Activated naive CD4-positive, alpha-beta T cell treated with Interleukin-2 at 50 U/mL for 16 hours (primary cell): ENCODE measurements around the gene MTPN.

Experiments
- DNase-seq: peaks from one replicate; pipeline ENCODE4 v3.0.0-alpha.2; 2020

Gene MTPN

DNA sequence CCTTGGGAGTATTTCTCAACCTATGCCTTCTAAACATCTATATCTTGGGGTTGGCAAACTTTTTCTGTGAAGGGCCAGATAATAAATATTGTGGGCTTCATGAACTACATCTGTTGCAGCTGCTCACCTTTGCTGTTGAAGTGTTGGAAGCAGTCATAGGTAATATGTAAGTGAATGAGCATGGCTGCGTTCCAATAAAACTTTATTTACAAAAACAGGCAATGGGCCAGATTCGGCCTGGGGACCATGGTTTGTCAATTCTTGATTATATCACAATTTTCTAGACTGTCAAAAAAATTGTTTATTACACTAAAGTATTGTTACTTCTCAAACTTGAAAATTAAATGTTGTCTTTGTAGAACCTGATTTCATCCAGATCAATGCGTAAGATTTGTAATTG, 54.9 kb downstream of the MTPN start:
- DNase-seq, result no peak

DNA sequence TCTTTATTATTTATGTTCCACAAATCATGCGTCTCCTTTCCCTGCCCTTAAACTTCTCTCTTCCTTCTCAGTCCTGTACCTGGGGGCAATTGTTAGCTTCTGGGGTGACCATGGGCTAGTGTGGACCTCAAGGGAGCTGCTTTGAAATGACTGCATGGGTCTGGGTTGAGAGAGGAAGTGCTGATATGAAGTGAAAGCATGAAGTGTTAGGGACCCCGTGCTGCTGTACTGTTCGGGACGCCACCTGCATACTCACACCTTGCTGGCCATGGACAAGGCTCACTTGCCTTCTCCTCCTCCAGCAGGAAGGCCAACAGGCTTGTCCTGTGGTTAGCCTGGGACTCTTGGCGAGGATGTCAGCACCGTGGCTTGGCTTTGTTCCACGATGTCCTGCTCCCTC, 56.7 kb downstream of the MTPN start:
- no peak for DNase-seq

DNA sequence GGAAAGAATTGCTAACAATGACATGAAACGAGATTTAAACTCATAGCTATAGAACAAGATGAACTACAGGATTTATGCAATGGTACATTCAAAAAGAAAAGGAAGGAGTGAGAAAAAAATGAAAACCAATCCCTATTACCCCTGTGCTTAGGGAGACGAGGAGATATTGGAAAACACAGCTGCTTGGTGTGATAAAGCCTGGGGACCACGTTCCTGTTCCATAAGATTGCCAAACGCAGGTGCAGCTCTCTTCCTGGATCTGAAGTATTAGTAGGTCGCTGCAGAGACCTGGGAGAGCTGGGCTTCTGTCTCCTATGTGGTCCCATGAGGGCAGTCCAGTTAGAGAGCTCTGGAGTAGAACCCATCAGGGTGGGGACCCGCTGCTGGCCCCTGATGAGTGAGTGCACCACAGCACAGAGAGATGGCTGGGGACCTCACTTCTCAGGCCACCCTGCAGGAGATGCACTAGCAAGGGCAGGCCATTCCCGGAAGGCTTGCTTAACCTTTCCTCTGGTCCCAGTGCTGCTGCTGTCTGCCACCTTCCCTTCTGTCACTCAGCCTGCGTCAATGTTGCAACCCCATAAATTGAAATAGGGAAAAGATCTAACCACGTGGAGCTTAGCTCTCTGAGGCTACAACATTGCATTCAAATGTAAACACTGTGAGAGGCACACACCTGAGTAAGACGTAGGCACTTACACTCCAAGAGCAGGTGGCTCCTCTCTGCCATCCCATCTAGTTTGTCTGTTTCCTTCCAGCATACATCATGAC, 57.9 kb downstream of the MTPN start:
- no peak for DNase-seq

DNA sequence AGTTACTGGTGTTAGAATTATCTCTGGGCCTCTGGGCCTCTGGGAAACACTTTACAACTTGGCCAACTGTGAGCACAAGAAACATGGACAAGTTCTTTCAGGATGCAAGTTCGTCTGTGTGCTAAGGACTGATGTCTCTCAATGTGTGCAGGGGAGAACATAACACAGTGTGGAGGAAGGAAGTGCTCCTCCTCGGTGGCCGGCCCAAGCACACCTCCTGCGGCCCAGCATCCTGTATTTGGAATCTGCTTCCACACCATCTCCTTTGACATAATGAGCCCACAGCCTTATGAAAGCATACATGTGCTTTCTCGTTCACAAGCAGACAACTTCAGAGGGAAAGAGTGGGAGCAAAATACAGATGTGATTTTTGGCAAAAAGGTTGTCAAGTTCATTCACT, 59.0 kb downstream of the MTPN start:
- no peak for DNase-seq

DNA sequence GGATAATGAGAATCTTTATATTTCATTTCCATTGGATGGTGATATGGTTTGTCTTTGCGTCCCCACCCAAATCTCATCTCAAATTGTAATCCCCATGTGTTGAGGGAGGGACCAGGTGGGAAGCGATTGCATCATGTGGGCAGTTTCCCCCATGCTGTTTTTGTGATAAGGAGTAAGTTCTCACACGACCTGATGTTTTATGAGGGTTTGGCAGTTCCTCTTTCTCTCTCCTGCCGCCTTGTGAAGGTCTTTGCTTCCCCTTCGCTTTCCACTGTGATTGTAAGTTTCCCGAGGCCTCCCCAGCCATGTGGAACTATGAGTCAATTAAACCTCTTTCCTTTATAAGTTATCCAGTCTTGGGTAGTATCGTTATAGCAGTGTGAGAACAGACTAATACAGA, 59.4 kb downstream of the MTPN start:
- no peak for DNase-seq

DNA sequence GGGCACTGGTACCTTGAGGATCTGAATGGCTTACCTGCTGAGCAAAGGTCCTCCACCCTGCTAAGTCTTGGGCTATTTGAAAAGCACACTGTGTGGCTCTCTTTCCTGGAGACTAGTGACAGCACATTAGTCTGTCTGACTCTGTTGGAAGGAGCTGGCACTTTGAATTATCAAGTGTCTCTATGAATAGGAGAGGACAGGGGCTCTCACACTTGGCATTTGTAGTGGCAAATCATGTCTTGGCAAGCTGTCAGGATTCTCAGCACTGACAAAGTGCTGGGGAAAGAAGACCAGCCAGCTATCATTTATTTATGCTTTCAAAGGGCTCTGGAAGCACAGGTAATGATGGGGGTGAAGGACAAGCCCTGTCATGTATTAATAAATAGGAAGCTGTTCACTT, 62.8 kb downstream of the MTPN start:
- no peak for DNase-seq

DNA sequence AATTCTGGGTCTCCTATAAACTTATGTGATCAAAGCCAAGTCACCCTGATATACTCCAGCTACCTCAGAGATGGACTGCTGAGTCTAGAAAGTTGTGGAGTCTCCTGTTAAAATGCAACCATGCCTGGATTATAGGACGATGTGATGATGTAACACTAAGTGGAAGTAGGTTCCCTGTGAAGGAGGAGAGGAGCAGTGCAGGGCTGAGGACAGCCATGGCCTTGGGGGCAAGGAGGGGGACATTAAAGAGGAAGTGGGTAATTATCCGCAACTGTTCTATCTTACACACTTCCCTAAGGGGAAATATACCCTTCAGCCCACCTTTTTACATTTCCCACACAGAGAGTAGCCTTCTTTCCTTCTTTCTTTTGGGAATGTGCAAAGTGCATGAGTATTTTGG, 63.8 kb downstream of the MTPN start:
- DNase-seq, result no peak

DNA sequence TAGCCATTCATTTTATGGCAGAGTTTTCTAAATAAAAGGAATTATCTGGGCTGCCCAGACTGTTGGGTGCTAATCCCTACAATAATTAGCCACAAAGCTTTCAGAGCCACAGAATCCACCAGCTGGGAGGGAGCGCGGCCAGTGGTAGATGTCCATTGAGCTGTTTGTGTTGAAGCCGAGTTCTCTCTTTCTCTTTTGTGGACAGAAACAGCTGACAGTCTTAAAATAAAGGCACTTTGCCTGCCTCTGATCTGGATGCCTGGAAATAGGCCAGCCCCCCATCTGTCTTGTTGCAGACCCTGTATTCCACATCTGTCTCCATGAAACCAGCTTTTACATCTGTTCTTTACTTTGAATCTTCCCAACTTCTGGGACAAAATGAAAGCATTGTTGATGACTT, 66.1 kb downstream of the MTPN start:
- no peak for DNase-seq

DNA sequence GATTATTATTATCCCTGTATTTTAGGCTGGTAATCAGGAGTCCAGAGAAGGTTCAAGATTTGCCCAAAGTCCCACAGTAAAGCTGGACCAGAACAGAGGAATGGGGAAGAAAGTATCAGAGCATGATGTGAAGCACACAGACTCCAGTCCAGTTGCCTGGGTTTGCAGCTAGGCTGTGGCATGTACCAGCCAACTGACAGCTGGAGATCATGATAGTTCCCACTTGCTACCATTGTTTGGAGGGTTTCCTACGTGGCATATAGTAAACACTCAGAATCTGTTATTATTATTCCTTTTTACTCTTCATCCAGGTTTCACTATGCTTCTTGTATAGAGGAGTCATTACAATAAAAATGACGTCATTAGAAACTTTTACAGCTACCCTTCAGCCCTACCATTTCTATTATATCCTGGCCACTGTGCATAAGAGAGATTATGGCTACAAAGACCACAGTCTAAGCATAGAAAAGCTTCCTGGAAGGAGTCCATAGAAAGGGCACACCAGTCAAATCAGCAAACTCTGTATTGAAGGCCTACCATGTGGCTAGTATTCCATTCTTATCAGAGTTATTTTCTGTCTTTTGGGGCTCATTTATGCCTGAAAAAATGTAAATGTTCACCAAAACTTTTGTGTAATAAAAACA, 66.6 kb downstream of the MTPN start:
- no peak for DNase-seq

DNA sequence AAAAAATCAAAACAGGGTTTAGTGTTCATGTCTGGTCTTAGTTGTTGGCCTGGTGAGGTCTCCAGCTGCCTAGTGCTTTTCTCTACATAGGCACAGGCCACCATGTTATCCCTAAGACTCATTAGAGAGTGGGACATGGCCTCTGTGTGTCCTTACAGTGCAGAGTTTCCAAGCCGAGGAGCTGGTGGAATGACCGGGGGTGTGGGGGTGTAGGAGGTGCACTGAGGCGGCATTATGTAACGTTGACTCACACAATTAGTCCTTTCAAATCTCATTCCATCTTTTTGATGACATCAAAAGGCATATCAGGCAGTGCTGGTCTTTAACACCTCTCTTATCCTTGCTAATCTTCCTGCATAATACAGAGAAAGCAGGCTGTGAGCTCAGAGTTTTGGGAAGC, 71.3 kb downstream of the MTPN start:
- DNase-seq, result no peak

DNA sequence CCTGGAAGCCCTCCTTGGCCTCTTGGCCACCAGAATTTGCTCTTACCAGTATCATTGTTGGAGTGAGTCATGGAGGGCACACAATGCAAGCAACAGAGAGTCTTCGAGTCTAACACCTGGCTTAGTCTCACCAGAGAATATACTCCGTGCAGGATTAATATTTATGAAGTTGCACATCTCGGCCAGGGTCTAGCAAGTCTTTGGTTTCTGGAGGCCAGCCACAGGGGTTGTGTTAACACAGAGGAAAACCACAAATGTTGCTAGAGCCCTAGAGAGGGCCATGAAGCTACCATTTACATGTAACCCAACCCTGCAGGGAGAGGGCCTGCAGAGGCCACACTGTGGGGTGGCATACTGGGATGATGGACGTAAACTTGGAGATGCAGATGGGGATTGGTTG, 71.8 kb downstream of the MTPN start:
- DNase-seq, result no peak

DNA sequence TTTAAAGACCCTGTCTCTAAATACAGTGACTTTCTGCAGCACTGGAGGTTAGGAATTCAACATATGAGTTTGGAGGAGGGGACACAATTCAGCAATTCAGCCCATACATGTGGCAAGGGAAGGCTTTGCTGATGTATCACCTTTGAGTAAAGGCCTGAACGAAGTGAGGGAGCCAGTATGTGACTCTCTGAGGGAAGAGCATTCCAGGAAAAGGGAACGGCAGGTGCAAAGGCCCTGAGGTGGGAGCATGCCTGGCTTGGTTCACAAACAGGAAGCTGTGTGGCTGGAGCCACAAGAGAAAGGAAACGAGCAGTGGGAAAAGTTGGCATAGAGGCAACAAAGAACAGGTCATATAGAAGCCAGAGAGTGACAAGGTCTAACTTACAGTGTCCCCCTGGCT, 72.9 kb downstream of the MTPN start:
- DNase-seq, result no peak

DNA sequence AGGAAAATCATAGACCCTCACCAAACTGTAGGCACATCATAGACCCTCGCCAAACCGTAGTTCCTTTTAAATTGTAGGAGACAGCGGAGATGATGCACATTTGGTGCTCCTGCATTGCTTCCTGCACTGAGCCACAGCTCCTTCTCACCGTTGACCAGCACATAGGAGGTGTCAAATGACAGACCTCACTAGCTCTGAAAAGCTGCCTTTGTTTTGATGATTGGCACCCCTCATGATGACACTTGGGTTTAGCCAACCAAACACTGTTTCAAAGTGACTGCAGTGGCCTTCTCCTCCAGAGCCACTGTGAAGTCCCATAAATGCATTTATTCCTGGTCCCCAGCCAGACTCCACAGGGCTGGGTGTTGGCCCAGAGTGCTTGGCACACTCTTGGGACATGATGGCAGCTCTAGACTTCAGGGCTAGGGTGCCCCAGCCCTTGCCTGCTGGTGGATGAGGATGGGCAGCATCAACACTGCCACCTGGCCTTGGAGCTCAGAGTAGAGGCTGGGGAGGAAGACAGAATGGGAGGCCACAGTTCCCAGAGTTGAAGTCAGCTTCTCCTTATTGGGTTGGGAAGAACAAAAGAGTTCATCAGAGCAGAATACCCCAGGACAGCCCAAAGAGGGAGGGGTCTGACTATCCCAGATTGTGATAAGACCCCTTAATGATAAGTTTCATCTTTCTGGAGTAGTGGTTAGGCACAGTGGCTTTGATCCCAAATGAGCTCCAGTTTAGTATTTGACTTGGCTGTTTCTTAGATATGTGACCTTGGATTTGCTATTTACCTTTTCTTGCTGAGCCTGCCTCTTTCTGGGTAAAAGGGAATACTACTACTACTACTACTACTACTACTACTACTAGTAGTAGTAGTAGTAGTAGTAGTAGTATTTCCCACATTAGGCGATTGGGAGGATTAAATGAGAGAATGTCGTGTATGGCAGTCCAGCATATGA, 75.3 kb downstream of the MTPN start:
- DNase-seq, result no peak

DNA sequence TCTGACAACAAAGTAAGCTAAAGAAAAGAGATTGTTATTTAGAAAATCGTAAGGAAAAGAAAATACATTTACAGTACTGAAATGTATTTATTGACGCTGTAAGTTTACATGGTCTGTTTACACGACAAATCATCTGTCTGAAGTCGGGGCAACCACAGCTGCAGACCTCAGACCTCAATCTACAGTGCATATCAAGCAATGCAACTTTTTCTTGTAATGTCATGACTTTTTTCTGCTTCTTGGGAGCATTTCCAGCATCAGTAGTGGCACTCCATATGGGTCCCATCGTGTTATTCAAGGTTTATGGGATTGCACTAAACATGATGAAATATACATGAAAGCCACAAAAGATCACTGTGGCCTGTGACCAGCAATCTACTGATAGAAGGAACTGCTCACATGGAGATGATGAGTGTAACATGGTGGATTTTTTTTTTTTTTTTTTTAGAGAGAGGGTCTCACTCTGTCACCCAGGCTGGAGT, 77.1 kb downstream of the MTPN start:
- no peak for DNase-seq

DNA sequence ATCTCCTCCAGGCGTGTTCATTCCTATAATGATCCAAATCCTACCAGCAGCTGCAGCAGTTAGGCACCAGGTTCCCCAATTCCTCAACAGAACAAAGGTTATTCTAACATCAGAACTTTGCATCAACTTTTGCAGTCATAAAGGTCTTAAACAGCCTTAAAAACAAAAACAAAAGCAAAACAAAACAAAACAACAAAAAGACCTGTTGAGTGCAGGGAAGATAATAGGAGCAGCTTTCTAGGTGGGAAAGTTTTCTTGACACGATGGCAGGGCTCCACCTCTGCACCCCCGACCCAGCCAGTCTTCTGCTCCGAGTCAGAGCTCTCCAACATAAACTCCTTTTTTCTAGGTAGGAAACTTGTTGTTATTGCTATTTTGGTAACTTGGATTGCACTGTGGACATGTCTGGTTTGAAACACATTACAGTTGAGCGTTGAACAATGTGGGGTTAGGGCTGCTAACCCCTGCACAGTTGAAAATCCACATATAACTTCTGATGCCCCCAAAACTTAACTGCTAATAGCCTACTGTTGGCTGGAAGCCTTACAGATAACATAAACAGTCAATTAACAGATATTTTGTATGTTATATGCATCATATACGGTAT, 77.6 kb downstream of the MTPN start:
- no peak for DNase-seq

DNA sequence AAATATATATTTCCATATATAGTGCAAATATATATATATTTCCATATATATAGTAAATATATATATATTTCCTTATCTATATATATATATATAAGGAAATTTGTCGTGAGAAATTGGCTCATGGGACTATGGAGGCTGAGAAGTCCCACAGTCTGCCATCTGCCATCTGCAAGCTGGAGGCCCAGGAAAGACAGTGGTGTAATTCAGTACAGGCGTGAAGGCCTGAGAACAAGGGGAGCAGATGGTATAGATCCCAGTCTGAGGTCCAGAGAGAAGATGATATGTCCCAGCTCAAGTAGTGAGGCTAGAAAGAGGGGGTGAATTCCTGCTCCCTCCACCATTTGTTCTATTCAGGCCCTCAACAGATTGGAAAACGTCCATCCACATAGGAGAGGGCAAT, 78.9 kb downstream of the MTPN start:
- DNase-seq, result no peak

DNA sequence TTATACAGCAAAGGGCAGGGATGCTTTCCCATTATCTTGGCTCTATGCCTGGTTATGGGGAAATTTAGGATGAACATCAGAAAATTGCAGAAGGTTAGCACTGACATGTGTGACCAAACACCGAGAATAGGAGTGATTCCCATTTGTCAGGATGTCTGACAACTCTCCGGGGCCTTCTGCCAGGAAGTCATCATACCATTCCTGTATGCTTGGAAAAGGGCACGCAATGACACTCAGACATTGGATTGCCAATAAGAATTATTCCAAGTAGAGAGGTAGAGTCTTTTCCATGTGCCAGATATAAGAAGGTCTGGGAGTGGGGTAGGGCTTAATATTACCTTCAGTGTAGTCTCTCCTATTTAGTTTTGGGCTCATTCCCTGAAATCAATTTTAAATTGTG, 82.3 kb downstream of the MTPN start:
- DNase-seq, result no peak

DNA sequence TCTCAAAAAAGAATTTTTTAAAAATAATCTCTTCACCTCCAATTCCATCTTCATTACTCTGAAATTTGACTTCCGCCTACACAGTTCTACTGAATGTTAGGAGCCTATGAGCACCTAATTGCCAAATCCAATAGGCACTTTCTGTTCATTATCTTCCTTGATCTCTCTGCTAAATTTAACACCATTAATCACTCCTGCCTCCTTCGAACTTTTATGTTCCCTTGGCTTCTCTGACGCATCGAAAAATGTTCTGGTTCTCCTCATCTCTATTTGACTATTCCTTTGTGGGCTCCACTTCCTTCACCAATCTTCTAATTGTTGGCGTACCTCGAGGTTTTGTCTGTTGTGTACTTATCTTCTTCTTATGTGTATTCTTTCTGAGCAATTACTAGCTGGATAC, 87.3 kb downstream of the MTPN start:
- DNase-seq, result no peak

DNA sequence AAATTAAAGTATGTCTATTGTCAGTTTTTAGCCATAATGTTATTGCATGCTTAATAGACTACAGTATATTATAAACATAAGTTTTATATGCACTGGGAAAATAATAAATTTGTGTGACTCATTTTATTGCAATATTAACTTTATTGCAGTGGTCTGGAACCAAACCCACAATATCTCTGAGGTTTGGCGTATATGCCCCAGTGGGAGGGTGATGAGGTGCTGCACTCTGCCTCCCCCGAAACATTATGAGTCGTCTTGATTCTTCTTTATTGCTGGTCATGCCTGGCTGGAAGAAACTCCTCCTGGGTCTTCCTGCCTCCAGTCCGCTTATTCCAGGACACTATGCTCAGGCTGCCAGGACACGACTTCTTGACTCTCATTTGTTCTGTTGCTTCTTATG, 88.4 kb downstream of the MTPN start:
- no peak for DNase-seq

DNA sequence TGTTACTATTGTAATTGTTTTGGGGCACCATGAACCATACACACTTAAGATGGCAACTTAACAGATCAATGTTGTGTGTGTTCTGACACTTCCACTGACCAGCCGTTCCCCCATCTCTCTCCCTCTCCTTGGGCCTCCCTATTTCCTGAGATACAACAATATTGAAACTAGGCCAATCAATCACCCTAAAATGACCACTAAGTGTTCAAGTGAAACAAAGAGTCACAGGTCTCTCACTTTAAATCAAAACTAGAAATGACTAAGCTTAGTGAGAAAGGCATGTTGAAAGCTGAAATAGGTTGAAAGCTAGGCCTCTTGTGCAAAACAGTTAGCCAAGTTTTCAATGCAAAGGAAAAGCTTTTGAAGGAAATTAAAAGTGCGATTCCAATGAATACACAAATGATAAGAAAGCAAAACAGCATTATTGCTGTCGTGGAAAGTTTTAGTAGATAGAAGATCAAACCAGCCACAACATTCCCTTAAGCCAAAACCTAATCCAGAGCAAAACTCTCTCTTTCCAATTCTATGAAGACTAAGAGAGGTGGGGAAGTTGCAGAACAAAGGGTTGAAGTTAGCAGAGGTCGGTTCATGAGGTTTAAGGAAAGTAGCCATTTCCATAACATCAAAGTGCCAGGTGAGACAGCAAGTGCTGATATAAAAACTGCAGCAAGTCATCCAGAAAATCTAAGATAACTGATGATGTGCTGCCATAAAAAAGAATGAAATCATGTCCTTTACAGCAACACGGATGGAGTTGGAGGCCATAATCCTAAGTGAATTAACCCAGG, 90.6 kb downstream of the MTPN start:
- no peak for DNase-seq

DNA sequence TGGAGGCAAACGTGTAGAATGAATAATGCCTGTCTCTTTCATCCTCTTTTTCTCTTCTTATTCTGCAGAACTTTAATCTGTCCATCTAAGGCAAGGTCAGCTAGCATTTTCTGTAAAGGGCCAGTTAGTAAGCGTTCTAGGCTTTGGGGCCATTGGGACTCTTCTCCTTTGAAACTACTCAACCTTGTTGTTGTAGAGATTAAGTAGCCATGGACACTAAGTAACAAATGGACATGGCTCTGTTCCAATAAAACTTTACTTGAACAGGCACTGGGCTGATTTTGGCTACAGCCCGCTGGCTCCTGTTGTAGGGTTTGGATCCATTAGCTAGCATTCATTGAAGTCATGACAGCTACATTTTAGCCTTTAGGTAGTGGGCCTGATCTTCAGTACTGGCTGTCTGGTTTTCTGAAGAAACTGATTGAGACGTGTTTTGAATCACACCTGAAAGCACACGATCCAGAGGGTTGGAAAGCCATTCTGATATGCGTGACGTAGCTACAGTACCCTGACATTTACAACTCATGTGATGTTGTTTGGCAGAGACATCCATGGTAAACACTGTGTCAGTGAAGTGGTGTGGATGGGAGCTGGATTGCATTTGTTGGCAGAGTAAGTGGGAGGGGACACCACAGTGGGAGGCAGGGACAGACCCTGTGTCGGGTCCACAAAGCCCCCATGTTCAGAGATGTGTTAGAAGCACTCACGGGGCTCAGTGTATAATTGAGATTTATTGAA, 92.5 kb downstream of the MTPN start:
- no peak for DNase-seq

DNA sequence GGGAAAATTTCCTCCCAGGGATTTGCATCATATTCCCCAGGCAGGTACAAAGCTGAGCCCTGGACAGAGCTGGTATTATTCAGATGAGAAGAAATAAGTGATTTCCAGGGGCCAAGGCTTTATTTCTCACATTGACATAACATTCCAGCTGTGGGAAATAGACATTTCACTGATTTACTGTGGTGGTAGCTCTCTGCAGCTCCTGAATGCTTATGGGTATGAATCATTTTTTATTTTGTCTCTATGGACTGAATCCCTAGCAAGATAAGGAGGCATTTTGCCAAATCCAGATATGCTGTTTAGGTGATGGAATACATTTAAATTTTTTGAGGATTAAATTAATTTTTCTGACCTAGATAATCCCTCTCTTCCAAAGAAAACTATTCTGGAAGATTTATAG, 97.9 kb downstream of the MTPN start:
- no peak for DNase-seq
